ENCODE measurements around the gene TTC9.

- TF ChIP-seq CTCF (IDR thresholded peaks at IDR 0.05) (no peak), POLR2A (IDR thresholded peaks at IDR 0.05) (no peak)
Observed at GRCh38 chr14:70649803-70650202, 8.1 kb downstream of the TTC9 start.

Measured in esophagus squamous epithelium (tissue), 4 donors.